ENCODE data around the gene NUP98. TPM values are rescaled to one million over a fixed set of nuclear protein-coding genes. Genes with fewer than 3 reads are reported as not detected.
"Not testable (repeated sequence)": the region's sequence is repeated elsewhere in the genome, so short reads cannot be mapped to it uniquely, and the experiment has no call there.

The NUP98 gene
- total RNA-seq, 2 donors from 2014 or later, result 47.9 to 55.9 TPM

GRCh38 chr11:3807909-3808860 lies 10.8 kb upstream of the NUP98 start, which contains the start of gene PGAP2:
PGAP2 (plus strand) TSS chr11:3808560; CDS start chr11:3811260, 2,700 bp downstream.
- ATAC-seq, result peak; percentile 82
- DNase-seq, result peak; percentile 69 to 86
- intact Hi-C loops (cut with DNase I, micrococcal nuclease), result no loop called here

GRCh38 chr11:3803726-3804495 lies 6.6 kb upstream of the NUP98 start:
- intact Hi-C loops (cut with DNase I, micrococcal nuclease), result no loop called here
- no peak for DNase-seq
- ATAC-seq, result no peak

GRCh38 chr11:3802011-3802790 lies 4.8 kb upstream of the NUP98 start:
- intact Hi-C loops (cut with DNase I, micrococcal nuclease), result no loop called here
- DNase-seq (no peak), ATAC-seq (no peak)

GRCh38 chr11:3799873-3800272 lies 2.5 kb upstream of the NUP98 start:
- intact Hi-C loops (cut with DNase I, micrococcal nuclease), result no loop called here
- no peak for DNase-seq
- no peak for ATAC-seq

- ATAC-seq, result no peak
- intact Hi-C loops (cut with DNase I, micrococcal nuclease), result no loop called here
These were observed 1.8 kb upstream of the NUP98 start for GRCh38 chr11:3799143-3799542.

GRCh38 chr11:3796801-3797328 lies 489 bp downstream of the NUP98 start:
- ATAC-seq (peak; percentile 45), DNase-seq (peak in 1 of 2 donors; percentile 54)
- intact Hi-C loops (cut with DNase I, micrococcal nuclease), result no loop called here

More at GRCh38 chr11:3799143-3799542, 1.8 kb upstream of the NUP98 start:
- DNase-seq, result no peak

GRCh38 chr11:3796346-3796745 lies 1.0 kb downstream of the NUP98 start:
- intact Hi-C loops (cut with DNase I, micrococcal nuclease), result no loop called here
- ATAC-seq, result no peak
- no peak for DNase-seq

- intact Hi-C loops (cut with DNase I, micrococcal nuclease), result no loop called here
- DNase-seq (no peak), ATAC-seq (no peak)
These were observed 1.4 kb downstream of the NUP98 start for GRCh38 chr11:3796002-3796311.

GRCh38 chr11:3795131-3796001 lies 2.0 kb downstream of the NUP98 start:
- ATAC-seq, result no peak
- intact Hi-C loops (cut with DNase I, micrococcal nuclease), result no loop called here
- no peak for DNase-seq

GRCh38 chr11:3794387-3794786 lies 3.0 kb downstream of the NUP98 start:
- DNase-seq; intact Hi-C loops (cut with DNase I, micrococcal nuclease); ATAC-seq: not testable (repeated sequence)

GRCh38 chr11:3786781-3787428 lies 10.4 kb downstream of the NUP98 start:
- DNase-seq (no peak), ATAC-seq (no peak)
- intact Hi-C loops (cut with DNase I, micrococcal nuclease), result no loop called here

GRCh38 chr11:3783611-3784010 lies 13.7 kb downstream of the NUP98 start:
- intact Hi-C loops (cut with DNase I, micrococcal nuclease), result no loop called here
- no peak for ATAC-seq
- no peak for DNase-seq

GRCh38 chr11:3782963-3783362 lies 14.4 kb downstream of the NUP98 start:
- intact Hi-C loops (cut with DNase I, micrococcal nuclease), result no loop called here
- DNase-seq, result no peak
- no peak for ATAC-seq

- intact Hi-C loops (cut with DNase I, micrococcal nuclease), result no loop called here
These were observed 15.9 kb downstream of the NUP98 start for GRCh38 chr11:3781423-3781822.

GRCh38 chr11:3775736-3776406 lies 21.5 kb downstream of the NUP98 start:
- intact Hi-C loops (cut with DNase I, micrococcal nuclease), result no loop called here
- ATAC-seq (no peak), DNase-seq (no peak)

More at GRCh38 chr11:3781423-3781822, 15.9 kb downstream of the NUP98 start:
- DNase-seq (no peak), ATAC-seq (no peak)

GRCh38 chr11:3773180-3773579 lies 24.2 kb downstream of the NUP98 start:
- intact Hi-C loops (cut with DNase I, micrococcal nuclease), result no loop called here
- ATAC-seq, result no peak
- no peak for DNase-seq

- DNase-seq (no peak), ATAC-seq (no peak)
- intact Hi-C loops (cut with DNase I, micrococcal nuclease), result no loop called here
These were observed 29.8 kb downstream of the NUP98 start for GRCh38 chr11:3767536-3767935.
